Panc1 (cell line): ENCODE results near the gene FUT4. TPM values are rescaled to one million over a fixed set of nuclear protein-coding genes. Genes with fewer than 3 reads are reported as not detected.

ENCODE experiments used
- ATAC-seq: fragments of 200-7000 bp; cut with Tn5 transposase; 2 replicates; pipeline ENCODE4 v1.9.1; 2020; ENCODE audit warnings: mild to moderate bottlenecking, moderate library complexity
- BruUV-seq: library from RNA; stranded (reverse); fragments of 400-500 nt; replicated peaks from 2 replicates; lab custom pipeline; 2021; lab: Mats Ljungman, UMichigan
- CTCF ChIA-PET: fragments of 300-600 bp; sonication (Branson Sonifier 250); formaldehyde crosslinking; loops from one replicate; lab custom pipeline; 2022; ENCODE audit warnings: antibody characterized with exemption; lab: Charles Lee
- POLR2A ChIA-PET: fragments of 300-600 bp; sonication (Branson Sonifier 250); formaldehyde crosslinking; loops from one replicate; lab custom pipeline; 2022; ENCODE audit warnings: antibody characterized with exemption; lab: Charles Lee
- DNase-seq: peaks from one replicate; pipeline ENCODE4 v3.0.0-alpha.2; 2010; ENCODE audit warnings: low read depth, low spot score
- H3K27ac ChIP-seq: 2 replicates; pipeline ENCODE4 v1.5.1; 2011; ENCODE audit warnings: mild to moderate bottlenecking, low read length, inconsistent platforms
- H3K27me3 ChIP-seq: fragments of 200-500 bp; sonication (Bioruptor generic); 2 replicates; pipeline ENCODE4 v1.6.0; 2014; ENCODE audit warnings: low read length, inconsistent platforms; ENCODE audit not compliant: control insufficient read depth, insufficient read depth
- H3K36me3 ChIP-seq: fragments of 200-500 bp; sonication (Bioruptor generic); 2 replicates; pipeline ENCODE4 v1.5.1; 2014; ENCODE audit warnings: inconsistent platforms, mild to moderate bottlenecking, low read length, moderate library complexity; ENCODE audit not compliant: control insufficient read depth, insufficient read depth
- H3K4me1 ChIP-seq: 2 replicates; pipeline ENCODE4 v1.5.1; 2011; ENCODE audit warnings: inconsistent platforms, mild to moderate bottlenecking, low read length, moderate library complexity; ENCODE audit not compliant: control insufficient read depth, insufficient read depth
- H3K4me3 ChIP-seq, 2 experiments: 2 replicates each; pipeline ENCODE4 v1.5.1; 2011 to 2012; ENCODE audit warnings: low read depth in 2 of 2, low read length in 2 of 2, mild to moderate bottlenecking in 2 of 2, inconsistent platforms in 1 of 2, moderate library complexity in 1 of 2
- H3K9me3 ChIP-seq: fragments of 200-500 bp; sonication (Bioruptor generic); 2 replicates; pipeline ENCODE4 v1.5.1; 2014; ENCODE audit warnings: low read depth, mild to moderate bottlenecking, inconsistent platforms, low read length, moderate library complexity; ENCODE audit not compliant: control insufficient read depth, insufficient read depth
- CTCF ChIP-seq: fragments of 450-650 bp; IDR thresholded peaks from 2 replicates; pipeline ENCODE4 v1.5.1; 2017; ENCODE audit warnings: mild to moderate bottlenecking
- POLR2AphosphoS5 ChIP-seq: IDR thresholded peaks from 2 replicates; pipeline ENCODE4 v1.6.1; 2012; ENCODE audit warnings: mild to moderate bottlenecking, low read depth, low read length, moderate library complexity
- SIN3A ChIP-seq: IDR thresholded peaks from 2 replicates; pipeline ENCODE4 v1.6.1; 2012; ENCODE audit warnings: low read depth, mild to moderate bottlenecking, low read length, moderate library complexity, borderline replicate concordance; ENCODE audit not compliant: insufficient read depth
- TCF7L2 ChIP-seq: IDR thresholded peaks from 2 replicates; pipeline ENCODE4 v1.6.1; 2011; ENCODE audit warnings: mild to moderate bottlenecking, low read depth, low read length, inconsistent platforms
- in situ Hi-C: cut with HindIII; loops from 2 replicates; pipeline ENCODE4 v1.10.0; 2016; ENCODE audit warnings: low sequenced_read_pairs, low pct_unique_long_range_greater_than_20kb
- intact Hi-C: fragments of 100-400 bp; cut with micrococcal nuclease; formaldehyde crosslinking; loops from one replicate; pipeline ENCODE4 v1.10.0; 2022; ENCODE audit not compliant: unreplicated experiment
- total RNA-seq: library from RNA; stranded (reverse); gene quantifications from one replicate; pipeline ENCODE4 v1.2.1, GENCODE V29; 2021; ENCODE audit not compliant: unreplicated experiment
- TF ChIP-seq, protein P1 (sequence below), 2 experiments: IDR thresholded peaks; 2 replicates each; pipeline ENCODE4 v1.6.1; 2011 to 2012; ENCODE audit warnings: low read depth in 2 of 2, control low read depth in 1 of 2, low read length in 1 of 2, mild to moderate bottlenecking in 1 of 2, moderate library complexity in 1 of 2; ENCODE audit not compliant: insufficient read depth in 1 of 2

The FUT4 gene
- total RNA-seq, 1 experiment from 2014 or later = 11.2 TPM

DNA sequence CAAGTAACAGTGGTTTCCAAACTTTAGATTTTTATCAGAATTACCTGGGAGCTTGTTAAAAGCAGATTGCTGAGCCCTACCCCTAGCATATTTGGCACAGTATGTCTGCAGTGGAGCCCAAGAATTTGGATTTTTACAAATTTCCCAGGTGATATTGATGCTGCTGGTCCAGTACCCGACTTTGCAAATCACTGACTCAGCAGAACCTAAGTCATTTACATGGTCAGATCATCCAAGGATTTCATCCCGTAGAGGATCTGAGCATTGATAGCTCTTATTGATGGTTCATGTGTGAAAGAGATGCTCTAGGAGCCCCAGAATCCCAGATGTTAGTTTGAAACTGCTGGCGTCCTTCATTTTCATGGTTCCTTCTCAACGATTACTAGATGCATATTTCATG is 25.4 kb upstream of the FUT4 start:
- DNase-seq = no peak
- intact Hi-C loops = loop anchor here (2.0 to 10.0 kb wide), 3 partner anchors 45 to 377 kb away; no protein-coding TSS in a partner anchor
- H3K4me3 ChIP-seq = no peak overlapping the region
- no peaks in the 10 kb centered on the region for H3K9me3 ChIP-seq
- no peaks in the 10 kb centered on the region for H3K4me1 ChIP-seq
- CTCF ChIA-PET = no interaction called here
- H3K27me3 ChIP-seq = peaks cover 10% of the 10 kb centered on the region
- no peak for TF ChIP-seq POLR2AphosphoS5
- TF ChIP-seq SIN3A = no peak
- TF ChIP-seq, protein P1, sequence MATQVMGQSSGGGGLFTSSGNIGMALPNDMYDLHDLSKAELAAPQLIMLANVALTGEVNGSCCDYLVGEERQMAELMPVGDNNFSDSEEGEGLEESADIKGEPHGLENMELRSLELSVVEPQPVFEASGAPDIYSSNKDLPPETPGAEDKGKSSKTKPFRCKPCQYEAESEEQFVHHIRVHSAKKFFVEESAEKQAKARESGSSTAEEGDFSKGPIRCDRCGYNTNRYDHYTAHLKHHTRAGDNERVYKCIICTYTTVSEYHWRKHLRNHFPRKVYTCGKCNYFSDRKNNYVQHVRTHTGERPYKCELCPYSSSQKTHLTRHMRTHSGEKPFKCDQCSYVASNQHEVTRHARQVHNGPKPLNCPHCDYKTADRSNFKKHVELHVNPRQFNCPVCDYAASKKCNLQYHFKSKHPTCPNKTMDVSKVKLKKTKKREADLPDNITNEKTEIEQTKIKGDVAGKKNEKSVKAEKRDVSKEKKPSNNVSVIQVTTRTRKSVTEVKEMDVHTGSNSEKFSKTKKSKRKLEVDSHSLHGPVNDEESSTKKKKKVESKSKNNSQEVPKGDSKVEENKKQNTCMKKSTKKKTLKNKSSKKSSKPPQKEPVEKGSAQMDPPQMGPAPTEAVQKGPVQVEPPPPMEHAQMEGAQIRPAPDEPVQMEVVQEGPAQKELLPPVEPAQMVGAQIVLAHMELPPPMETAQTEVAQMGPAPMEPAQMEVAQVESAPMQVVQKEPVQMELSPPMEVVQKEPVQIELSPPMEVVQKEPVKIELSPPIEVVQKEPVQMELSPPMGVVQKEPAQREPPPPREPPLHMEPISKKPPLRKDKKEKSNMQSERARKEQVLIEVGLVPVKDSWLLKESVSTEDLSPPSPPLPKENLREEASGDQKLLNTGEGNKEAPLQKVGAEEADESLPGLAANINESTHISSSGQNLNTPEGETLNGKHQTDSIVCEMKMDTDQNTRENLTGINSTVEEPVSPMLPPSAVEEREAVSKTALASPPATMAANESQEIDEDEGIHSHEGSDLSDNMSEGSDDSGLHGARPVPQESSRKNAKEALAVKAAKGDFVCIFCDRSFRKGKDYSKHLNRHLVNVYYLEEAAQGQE (IDR thresholded peaks at IDR 0.05; ENCODE audit: insufficient read depth in 1 of 2, low read depth in 2 of 2, low read length in 1 of 2) = no peak
- no peak for TF ChIP-seq CTCF
- no peak for TF ChIP-seq TCF7L2
- no peak for ATAC-seq
- H3K27ac ChIP-seq = no peak overlapping the region
- BruUV-seq = no TSS peak
- POLR2A ChIA-PET = no interaction called here
- in situ Hi-C loops = no loop called here
- H3K36me3 ChIP-seq = no peaks in the 10 kb centered on the region

- DNase-seq (no peak), ATAC-seq (peak; percentile 63; the same call in 1 of the 2 replicates)
- Histone ChIP-seq H3K27ac (no peak overlapping the region), H3K4me3 (no peak overlapping the region), H3K27me3 (peaks cover 10% of the 10 kb centered on the region), H3K9me3 (no peaks in the 10 kb centered on the region), H3K36me3 (no peaks in the 10 kb centered on the region), H3K4me1 (no peaks in the 10 kb centered on the region)
- intact Hi-C loops = loop anchor here (2.0 to 10.0 kb wide), 3 partner anchors 43 to 375 kb away; no protein-coding TSS in a partner anchor
- in situ Hi-C loops = no loop called here
- ChIA-PET POLR2A (no interaction called here), CTCF (interaction anchor here (0.7 to 1.6 kb wide), 2 partner anchors 193 to 378 kb away, joined by 3 read pairs; no protein-coding TSS in a partner anchor)
- BruUV-seq = no TSS peak
- no peak for TF ChIP-seq SIN3A
- no peak for TF ChIP-seq TCF7L2
- peak; percentile 86 for TF ChIP-seq CTCF
These were observed 24.1 kb upstream of the FUT4 start for GRCh38 chr11:94519478-94520084.
